HCT116 (cell line): ENCODE results near the gene TPH1. TPM values are rescaled to one million over a fixed set of nuclear protein-coding genes. Genes with fewer than 3 reads are reported as not detected.
A peak's percentile ranks its signal among the peaks of the same experiment; 100 is the strongest.

Experiments
- ATAC-seq: fragments of 200-7000 bp; cut with Tn5 transposase; 2 replicates; pipeline ENCODE4 v1.9.1; 2020; ENCODE audit warnings: mild to moderate bottlenecking, moderate library complexity
- BruUV-seq: library from RNA; stranded (reverse); fragments of 400-500 nt; replicated peaks from 2 replicates; lab custom pipeline; 2021; lab: Mats Ljungman, UMichigan
- CTCF ChIA-PET: fragments of 300-600 bp; sonication (Branson Sonifier 250); formaldehyde crosslinking; loops from one replicate; lab custom pipeline; 2021; ENCODE audit warnings: antibody characterized with exemption; lab: Charles Lee
- POLR2A ChIA-PET: fragments of 300-600, 350-600 bp; sonication (Branson Sonifier 250); formaldehyde crosslinking; loops from one replicate; lab custom pipeline; 2021; ENCODE audit warnings: antibody characterized with exemption; lab: Charles Lee
- RAD21 ChIA-PET, 2 experiments: fragments of 300-600 bp; sonication (Branson Sonifier 250); formaldehyde crosslinking; loops; one replicate each; lab custom pipeline; 2023; ENCODE audit warnings: low total read pairs in 2 of 2; ENCODE audit not compliant: uncharacterized antibody in 2 of 2, unreplicated experiment in 2 of 2, low non-redundant PET in 1 of 2; lab: Charles Lee
- DNase-seq: peaks from one replicate; pipeline ENCODE4 v3.0.0-alpha.2; 2010; ENCODE audit warnings: low read depth, low spot score
- H2AFZ ChIP-seq: fragments of 200-600 bp; shearing (Covaris generic), sonication (generic); 2 replicates; pipeline ENCODE4 v1.6.1; 2017; ENCODE audit warnings: low read depth, mixed run types, mixed read lengths, antibody characterized with exemption, low read length; ENCODE audit not compliant: poor library complexity, severe bottlenecking
- H3K27ac ChIP-seq: 2 replicates; pipeline ENCODE4 v1.5.1; 2012; ENCODE audit warnings: low read depth, low read length
- H3K27me3 ChIP-seq: fragments of 200-600 bp; sonication (generic); 2 replicates; pipeline ENCODE4 v1.6.1; 2016; ENCODE audit warnings: mixed run types, low read length, mixed read lengths; ENCODE audit not compliant: insufficient read depth
- H3K36me3 ChIP-seq, 2 experiments: fragments of 200-500 bp in 1 of 2; fragments of 200-600 bp in 1 of 2; sonication (Bioruptor generic) in 1 of 2; sonication (generic) in 1 of 2; 2 replicates each; pipeline versions ENCODE4 v1.5.1 to v1.6.1; 2014 to 2016; ENCODE audit warnings: low read length in 2 of 2, inconsistent platforms in 1 of 2, mixed read lengths in 1 of 2, mixed run types in 1 of 2; ENCODE audit not compliant: insufficient read depth in 2 of 2, control insufficient read depth in 1 of 2
- H3K4me1 ChIP-seq, 2 experiments: fragments of 200-600 bp in 1 of 2; sonication (generic) in 1 of 2; 2 replicates each; pipeline versions ENCODE4 v1.5.1 to v1.6.1; 2012 to 2017; ENCODE audit warnings: low read length in 2 of 2, inconsistent platforms in 1 of 2, mild to moderate bottlenecking in 1 of 2, mixed read lengths in 1 of 2, mixed run types in 1 of 2, moderate library complexity in 1 of 2; ENCODE audit not compliant: insufficient read depth in 2 of 2, control insufficient read depth in 1 of 2
- H3K4me2 ChIP-seq: fragments of 200-600 bp; sonication (generic); 2 replicates; pipeline ENCODE4 v1.6.1; 2017; ENCODE audit warnings: mixed run types, low read length, mixed read lengths
- H3K4me3 ChIP-seq, 2 experiments: fragments of 200-600 bp in 1 of 2; sonication (generic) in 1 of 2; replicated peaks in 1 of 2; 2 replicates each; pipeline ENCODE4 v1.5.1; 2011 to 2016; ENCODE audit warnings: low read length in 2 of 2, control low read depth in 1 of 2, low read depth in 1 of 2, mild to moderate bottlenecking in 1 of 2, mixed read lengths in 1 of 2, mixed run types in 1 of 2
- H3K79me2 ChIP-seq: fragments of 200-600 bp; sonication (generic); 2 replicates; pipeline ENCODE4 v1.6.1; 2017; ENCODE audit warnings: mild to moderate bottlenecking, mixed run types, low read length, moderate library complexity, mixed read lengths; ENCODE audit not compliant: insufficient read depth
- H3K9ac ChIP-seq: fragments of 200-600 bp; sonication (generic); 2 replicates; pipeline ENCODE4 v1.6.1; 2016; ENCODE audit warnings: low read length, mixed read lengths
- H3K9me2 ChIP-seq: fragments of 200-600 bp; sonication (generic), shearing (Covaris generic); 2 replicates; pipeline ENCODE4 v1.6.1; 2017; ENCODE audit warnings: mixed run types, mild to moderate bottlenecking, moderate library complexity; ENCODE audit not compliant: insufficient read depth
- H3K9me3 ChIP-seq, 2 experiments: fragments of 200-500 bp in 1 of 2; fragments of 200-600 bp in 1 of 2; sonication (Bioruptor generic) in 1 of 2; sonication (generic) in 1 of 2; 2 replicates each; pipeline ENCODE4 v1.6.1; 2014 to 2017; ENCODE audit warnings: low read length in 2 of 2, mixed read lengths in 2 of 2, inconsistent platforms in 1 of 2, low read depth in 1 of 2, mild to moderate bottlenecking in 1 of 2, mixed run types in 1 of 2, moderate library complexity in 1 of 2; ENCODE audit not compliant: control insufficient read depth in 1 of 2, insufficient read depth in 1 of 2
- H4K20me1 ChIP-seq: fragments of 200-600 bp; sonication (generic), shearing (Covaris generic); 2 replicates; pipeline ENCODE4 v1.6.1; 2017; ENCODE audit warnings: mixed run types, mild to moderate bottlenecking, moderate library complexity; ENCODE audit not compliant: insufficient read depth
- CBX3 ChIP-seq: IDR thresholded peaks from 2 replicates; pipeline ENCODE4 v1.6.1; 2012; ENCODE audit warnings: low read depth
- CTCF ChIP-seq, 3 experiments: fragments of 200-600 bp in 1 of 3; sonication (generic) in 1 of 3; IDR thresholded peaks in 2 of 3; conservative IDR thresholded peaks in 1 of 3; 2 replicates each; pipeline ENCODE4 v1.5.1; 2012 to 2017; ENCODE audit warnings: low read depth in 2 of 3, low read length in 2 of 3, antibody characterized with exemption in 1 of 3, borderline replicate concordance in 1 of 3, control low read depth in 1 of 3, mild to moderate bottlenecking in 1 of 3, mixed read lengths in 1 of 3, mixed run types in 1 of 3, moderate library complexity in 1 of 3; ENCODE audit not compliant: insufficient read depth in 1 of 3
- ELF1 ChIP-seq: IDR thresholded peaks from 2 replicates; pipeline ENCODE4 v1.6.1; 2012; ENCODE audit warnings: low read depth, borderline replicate concordance
- EZH2phosphoT487 ChIP-seq: fragments of 200-600 bp; IDR thresholded peaks from 2 replicates; pipeline ENCODE4 v1.6.1; 2018; ENCODE audit warnings: antibody characterized with exemption, borderline replicate concordance
- FOSL1 ChIP-seq: IDR thresholded peaks from 2 replicates; pipeline ENCODE4 v1.6.1; 2012; ENCODE audit warnings: low read depth
- JUND ChIP-seq: IDR thresholded peaks from 2 replicates; pipeline ENCODE4 v1.6.1; 2012
- MAX ChIP-seq: IDR thresholded peaks from 2 replicates; pipeline ENCODE4 v1.6.1; 2012
- POLR2A ChIP-seq: IDR thresholded peaks from 2 replicates; pipeline ENCODE4 v1.7.0; 2011; ENCODE audit warnings: borderline replicate concordance; ENCODE audit not compliant: insufficient read depth, insufficient read length; ENCODE audit errors: extremely low read depth
- POLR2AphosphoS5 ChIP-seq: IDR thresholded peaks from 2 replicates; pipeline ENCODE4 v1.6.1; 2011; ENCODE audit warnings: mild to moderate bottlenecking, low read depth, low read length, moderate library complexity
- RAD21 ChIP-seq: IDR thresholded peaks from 2 replicates; pipeline ENCODE4 v1.6.1; 2012; ENCODE audit warnings: low read depth, mild to moderate bottlenecking
- SIN3A ChIP-seq: IDR thresholded peaks from 2 replicates; pipeline ENCODE4 v1.6.1; 2012; ENCODE audit warnings: low read depth
- SP1 ChIP-seq: IDR thresholded peaks from 2 replicates; pipeline ENCODE4 v1.6.1; 2012; ENCODE audit warnings: low read depth
- SRF ChIP-seq: IDR thresholded peaks from 2 replicates; pipeline ENCODE4 v1.6.1; 2012; ENCODE audit warnings: low read depth
- TCF7L2 ChIP-seq: IDR thresholded peaks from 2 replicates; pipeline ENCODE4 v1.7.0; 2011; ENCODE audit warnings: borderline replicate concordance, inconsistent platforms; ENCODE audit not compliant: insufficient read depth, insufficient read length; ENCODE audit errors: extremely low read depth
- ZBTB33 ChIP-seq: IDR thresholded peaks from 2 replicates; pipeline ENCODE4 v1.6.1; 2011; ENCODE audit warnings: mild to moderate bottlenecking, low read length, moderate library complexity; ENCODE audit not compliant: insufficient replicate concordance; ENCODE audit errors: extremely low read depth
- intact Hi-C: fragments of 100-400 bp; cut with micrococcal nuclease; formaldehyde crosslinking; loops from 2 replicates; pipeline ENCODE4 v1.10.0; 2022
- total RNA-seq: library from RNA; stranded (reverse); gene quantifications from one replicate; pipeline ENCODE4 v1.2.1, GENCODE V29; 2021; ENCODE audit not compliant: unreplicated experiment

The TPH1 gene
- total RNA-seq, 1 experiment from 2014 or later: 0.42 TPM

GRCh38 chr11:18012122-18012905 lies 33.8 kb downstream of the TPH1 start:
- H3K9me3 ChIP-seq: no peaks in the 10 kb centered on the region
- peak overlapping the region; percentile 64 for H3K9ac ChIP-seq
- ATAC-seq (peak; percentile 4), DNase-seq (no peak)
- H3K4me2 ChIP-seq: peak overlapping the region; percentile 93
- RAD21 ChIA-PET: no interaction called here
- H3K4me3 ChIP-seq: peak overlapping the region; percentile 74 to 80
- H4K20me1 ChIP-seq: no peaks in the 10 kb centered on the region
- CTCF ChIA-PET: interaction anchor here (1.6 kb wide), 1 partner anchor 40 kb away, joined by 4 read pairs; no protein-coding TSS in a partner anchor
- intact Hi-C loops: no loop called here
- H3K27me3 ChIP-seq: no peaks in the 10 kb centered on the region
- H3K4me1 ChIP-seq: peaks cover 7 to 25% of the 10 kb centered on the region in 2 experiments
- no TSS peak for BruUV-seq
- POLR2A ChIA-PET: no interaction called here
- H3K9me2 ChIP-seq: no peaks in the 10 kb centered on the region
- H3K36me3 ChIP-seq: no peaks in the 10 kb centered on the region
- H2AFZ ChIP-seq: no peak overlapping the region
- TF ChIP-seq JUND (no peak), FOSL1 (no peak), SIN3A (no peak; the same call in 1 of the 2 replicates), POLR2AphosphoS5 (no peak), SP1 (no peak), MAX (no peak)
- no peaks in the 10 kb centered on the region for H3K79me2 ChIP-seq
- peak overlapping the region; percentile 39; the same call in 1 of the 2 replicates for H3K27ac ChIP-seq

- no peaks in the 10 kb centered on the region for H3K79me2 ChIP-seq
- H2AFZ ChIP-seq: no peak overlapping the region
- no peak for DNase-seq
- H3K4me1 ChIP-seq: peaks cover 7 to 25% of the 10 kb centered on the region in 2 experiments
- H3K9me2 ChIP-seq: no peaks in the 10 kb centered on the region
- H3K9ac ChIP-seq: no peak overlapping the region
- H3K4me3 ChIP-seq: peak overlapping the region in 1 of 2 experiments; percentile 80; a peak in 2 of 4 replicates
- no peaks in the 10 kb centered on the region for H3K9me3 ChIP-seq
- no peak for ATAC-seq
- CTCF ChIA-PET: no interaction called here
- BruUV-seq: no TSS peak
- no peak overlapping the region for H3K27ac ChIP-seq
- no peaks in the 10 kb centered on the region; a peak in 1 of 4 replicates for H3K36me3 ChIP-seq
- peak overlapping the region; percentile 93 for H3K4me2 ChIP-seq
- intact Hi-C loops: no loop called here
- no peaks in the 10 kb centered on the region for H4K20me1 ChIP-seq
- no peaks in the 10 kb centered on the region for H3K27me3 ChIP-seq
- RAD21 ChIA-PET: no interaction called here
- POLR2A ChIA-PET: no interaction called here
- TF ChIP-seq CBX3: no peak
- TF ChIP-seq RAD21: no peak
- TF ChIP-seq TCF7L2: no peak
- no peak for TF ChIP-seq ZBTB33
- TF ChIP-seq FOSL1: no peak
- TF ChIP-seq POLR2AphosphoS5: no peak
- no peak for TF ChIP-seq CTCF (IDR thresholded peaks at IDR 0.05 in 2 of 3, conservative IDR thresholded peaks at IDR 0.05 in 1 of 3; ENCODE audit: borderline replicate concordance in 1 of 3, insufficient read depth in 1 of 3, low read depth in 2 of 3, low read length in 2 of 3)
- no peak for TF ChIP-seq POLR2A
- no peak for TF ChIP-seq SRF
- no peak for TF ChIP-seq EZH2phosphoT487
- TF ChIP-seq MAX: no peak
- no peak for TF ChIP-seq SIN3A
- TF ChIP-seq ELF1: no peak
These were observed 34.4 kb downstream of the TPH1 start for GRCh38 chr11:18011633-18012032.
